HepG2 (cell line): ENCODE results near the gene FGFR3. TPM values are rescaled to one million over a fixed set of nuclear protein-coding genes. Genes with fewer than 3 reads are reported as not detected.

Experiments used
- AKNA ChIP-seq: sonication (generic); formaldehyde crosslinking; IDR thresholded peaks from 2 replicates; pipeline ENCODE4 v1.4.0; 2020; ENCODE audit warnings: missing genetic modification reagents, borderline replicate concordance
- CCAR2 ChIP-seq: fragments of 200-400 bp; formaldehyde crosslinking; optimal IDR thresholded peaks from 2 replicates; pipeline ENCODE3; 2018; ENCODE audit warnings: low read depth, mild to moderate bottlenecking, low read length, moderate library complexity
- KLF9 ChIP-seq: IDR thresholded peaks from 2 replicates; pipeline ENCODE4 v1.6.1; 2016; ENCODE audit warnings: low read depth
- MTF1 ChIP-seq: sonication (generic); formaldehyde crosslinking; IDR thresholded peaks from 2 replicates; pipeline ENCODE4 v1.5.0; 2020; ENCODE audit warnings: missing genetic modification reagents
- PTBP1 ChIP-seq: fragments of 200-400 bp; formaldehyde crosslinking; IDR thresholded peaks from 2 replicates; pipeline ENCODE4 v1.6.1; 2018; ENCODE audit warnings: low read length, low read depth; ENCODE audit not compliant: poor library complexity, severe bottlenecking
- ZBTB39 ChIP-seq: sonication (generic); formaldehyde crosslinking; IDR thresholded peaks from 2 replicates; pipeline ENCODE4 v1.5.0; 2020; ENCODE audit warnings: missing genetic modification reagents
- ZNF121 ChIP-seq: sonication (generic); formaldehyde crosslinking; IDR thresholded peaks from 2 replicates; pipeline ENCODE4 v1.5.0; 2020; ENCODE audit warnings: mild to moderate bottlenecking, missing genetic modification reagents
- ZNF562 ChIP-seq: sonication (generic); formaldehyde crosslinking; IDR thresholded peaks from 2 replicates; pipeline ENCODE4 v1.8.0; 2022; ENCODE audit warnings: missing genetic modification reagents, borderline replicate concordance
- ZNF570 ChIP-seq: sonication (generic); formaldehyde crosslinking; IDR thresholded peaks from 2 replicates; pipeline ENCODE4 v1.4.0; 2020; ENCODE audit warnings: mild to moderate bottlenecking, missing genetic modification reagents, borderline replicate concordance
- ZNF646 ChIP-seq: sonication (generic); formaldehyde crosslinking; IDR thresholded peaks from 2 replicates; pipeline ENCODE4 v1.9.0; 2021; ENCODE audit warnings: mild to moderate bottlenecking, missing genetic modification reagents
- ZNF660 ChIP-seq: sonication (generic); formaldehyde crosslinking; IDR thresholded peaks from 2 replicates; pipeline ENCODE4 v1.5.1; 2020; ENCODE audit warnings: mild to moderate bottlenecking, low read depth, missing genetic modification reagents, borderline replicate concordance
- ZNF710 ChIP-seq: sonication (generic); formaldehyde crosslinking; IDR thresholded peaks from 2 replicates; pipeline ENCODE4 v1.5.0; 2020; ENCODE audit warnings: mild to moderate bottlenecking, missing genetic modification reagents, borderline replicate concordance
- polyA plus RNA-seq, 8 experiments: library from polyadenylated mRNA; depleted of rRNA in 3 of 8; stranded (reverse) in 7 of 8; unstranded in 1 of 8; fragments of >200 nt; fragmentation: Illumina TruSeq in 4 of 8; extraction: Trizol in 4 of 8; gene quantifications; 2 replicates each; pipeline versions ENCODE4 v1.2.1 to v1.2.3, GENCODE V29; 2011 to 2016; ENCODE audit warnings: low read depth in 4 of 8, missing spikeins in 1 of 8, mixed read lengths in 1 of 8; ENCODE audit not compliant: insufficient read depth in 1 of 8
- total RNA-seq, 5 experiments: library from RNA; depleted of rRNA; stranded (reverse); fragments of >200 nt; fragmentation: Illumina TruSeq; extraction: Trizol; gene quantifications; 2 replicates each; pipeline ENCODE4 v1.2.3, GENCODE V29; 2016; ENCODE audit warnings: low read depth in 1 of 5

Gene FGFR3
- total and polyA plus RNA-seq, 2 of the 13 experiments (the other 11 are each of a cell fraction or from before 2014, with no cell fraction given) = 103 to 109 TPM

- no peak for TF ChIP-seq ZBTB39
- peak; percentile 44; the same call in 1 of the 2 replicates for TF ChIP-seq ZNF710
- TF ChIP-seq ZNF562 (CRISPR knock-in tag) = no peak
- TF ChIP-seq ZNF570 (CRISPR knock-in tag) = no peak
- peak; percentile 78 for TF ChIP-seq ZNF121 (CRISPR knock-in tag)
- no peak for TF ChIP-seq KLF9 (CRISPR knock-in tag)
- TF ChIP-seq AKNA (CRISPR knock-in tag) = no peak
- peak; percentile 28 for TF ChIP-seq PTBP1
- TF ChIP-seq ZNF660 (CRISPR knock-in tag) = no peak
- TF ChIP-seq ZNF646 (CRISPR knock-in tag) = no peak
- TF ChIP-seq CCAR2 = no peak
- TF ChIP-seq MTF1 (CRISPR knock-in tag) = peak; percentile 69; the same call in 1 of the 2 replicates
Measured at GRCh38 chr4:1746919-1747602, 46.0 kb upstream of the FGFR3 start (continued).
